H9 (cell line): ENCODE data around the gene EIF4E. TPM values are rescaled to one million over a fixed set of nuclear protein-coding genes. Genes with fewer than 3 reads are reported as not detected.

ENCODE experiments used
- DNase-seq: peaks from one replicate; pipeline ENCODE4 v3.0.0-alpha.2; 2017
- H2AFZ ChIP-seq: one replicate; pipeline ENCODE4 v1.6.1; 2013; ENCODE audit warnings: mild to moderate bottlenecking, low read length, control low read depth, moderate library complexity
- H2AK5ac ChIP-seq: 2 replicates; pipeline ENCODE4 v1.6.1; 2013; ENCODE audit warnings: low read length, control low read depth, mixed read lengths; ENCODE audit not compliant: insufficient read length
- H2BK120ac ChIP-seq: one replicate; pipeline ENCODE4 v1.6.1; 2013; ENCODE audit warnings: low read depth, mild to moderate bottlenecking, low read length, control low read depth, inconsistent platforms; ENCODE audit not compliant: poor library complexity, severe bottlenecking
- H2BK12ac ChIP-seq: 2 replicates; pipeline ENCODE4 v1.6.1; 2013; ENCODE audit warnings: low read length, control low read depth, mixed read lengths, low read depth; ENCODE audit not compliant: insufficient read length
- H2BK15ac ChIP-seq: 2 replicates; pipeline ENCODE4 v1.6.1; 2013; ENCODE audit warnings: low read depth, low read length, control low read depth
- H2BK20ac ChIP-seq: one replicate; pipeline ENCODE4 v1.6.1; 2013; ENCODE audit warnings: low read depth, mild to moderate bottlenecking, low read length, control low read depth, inconsistent platforms; ENCODE audit not compliant: poor library complexity, severe bottlenecking
- H2BK5ac ChIP-seq: 2 replicates; pipeline ENCODE4 v1.6.1; 2013; ENCODE audit warnings: low read length, control low read depth, mixed read lengths; ENCODE audit not compliant: insufficient read length
- H3K14ac ChIP-seq: 2 replicates; pipeline ENCODE4 v1.6.1; 2013; ENCODE audit warnings: low read length, control low read depth; ENCODE audit not compliant: insufficient read depth
- H3K18ac ChIP-seq: 2 replicates; pipeline ENCODE4 v1.6.1; 2013; ENCODE audit warnings: low read depth, mild to moderate bottlenecking, mixed read lengths, low read length, control low read depth; ENCODE audit not compliant: insufficient read length
- H3K23ac ChIP-seq: 2 replicates; pipeline ENCODE4 v1.6.1; 2013; ENCODE audit warnings: low read length, control low read depth, mixed read lengths, low read depth; ENCODE audit not compliant: insufficient read length
- H3K23me2 ChIP-seq: 2 replicates; pipeline ENCODE4 v1.6.1; 2013; ENCODE audit warnings: low read depth, mild to moderate bottlenecking, mixed read lengths, low read length, control low read depth; ENCODE audit not compliant: insufficient read length, poor library complexity, severe bottlenecking
- H3K27ac ChIP-seq: 2 replicates; pipeline ENCODE4 v1.5.1; 2013; ENCODE audit warnings: low read length, control low read depth, mixed read lengths, low read depth; ENCODE audit not compliant: insufficient read length
- H3K27me3 ChIP-seq: 2 replicates; pipeline ENCODE4 v1.6.1; 2013; ENCODE audit warnings: low read length, control low read depth, inconsistent platforms; ENCODE audit not compliant: insufficient read depth
- H3K4ac ChIP-seq: 2 replicates; pipeline ENCODE4 v1.6.1; 2013; ENCODE audit warnings: low read depth, mild to moderate bottlenecking, control low read depth, inconsistent platforms, low read length, moderate library complexity
- H3K4me1 ChIP-seq: 2 replicates; pipeline ENCODE4 v1.6.1; 2013; ENCODE audit warnings: low read length, control low read depth, inconsistent platforms; ENCODE audit not compliant: insufficient read depth
- H3K4me2 ChIP-seq: 2 replicates; pipeline ENCODE4 v1.6.1; 2013; ENCODE audit warnings: low read length, control low read depth, mixed read lengths; ENCODE audit not compliant: insufficient read length, insufficient read depth
- H3K56ac ChIP-seq: 2 replicates; pipeline ENCODE4 v1.6.1; 2013; ENCODE audit warnings: low read depth, mild to moderate bottlenecking, mixed read lengths, low read length, control low read depth; ENCODE audit not compliant: insufficient read length
- H3K79me1 ChIP-seq: 2 replicates; pipeline ENCODE4 v1.6.1; 2013; ENCODE audit warnings: low read depth, mild to moderate bottlenecking, moderate library complexity, low read length, control low read depth, inconsistent platforms; ENCODE audit not compliant: insufficient read depth, poor library complexity, severe bottlenecking
- H3K79me2 ChIP-seq: 2 replicates; pipeline ENCODE4 v1.6.1; 2013; ENCODE audit warnings: low read length, control low read depth, inconsistent platforms; ENCODE audit not compliant: insufficient read depth
- H3K9ac ChIP-seq: 2 replicates; pipeline ENCODE4 v1.6.1; 2013; ENCODE audit warnings: low read length, control low read depth, mixed read lengths; ENCODE audit not compliant: insufficient read length; ENCODE audit errors: extremely low read depth
- H3K9me3 ChIP-seq: one replicate; pipeline ENCODE4 v1.6.1; 2013; ENCODE audit warnings: low read depth, low read length, inconsistent platforms; ENCODE audit not compliant: control insufficient read depth
- H3T11ph ChIP-seq: one replicate; pipeline ENCODE4 v1.6.1; 2013; ENCODE audit warnings: mild to moderate bottlenecking, low read length, control low read depth, inconsistent platforms
- H4K20me1 ChIP-seq: one replicate; pipeline ENCODE4 v1.6.1; 2013; ENCODE audit not compliant: control insufficient read depth, insufficient read length, insufficient read depth
- H4K5ac ChIP-seq: 2 replicates; pipeline ENCODE4 v1.6.1; 2013; ENCODE audit warnings: low read depth, mild to moderate bottlenecking, mixed read lengths, low read length, control low read depth; ENCODE audit not compliant: insufficient read length
- H4K8ac ChIP-seq: replicated peaks from 2 replicates; pipeline ENCODE4 v1.6.1; 2013; ENCODE audit warnings: low read length, control low read depth, mixed read lengths, low read depth; ENCODE audit not compliant: insufficient read length
- H4K91ac ChIP-seq: 2 replicates; pipeline ENCODE4 v1.6.1; 2013; ENCODE audit warnings: low read depth, mild to moderate bottlenecking, moderate library complexity, mixed read lengths, low read length, control low read depth; ENCODE audit not compliant: insufficient read length
- H3K27ac Mint-ChIP-seq, 3 experiments: 2 replicates in 2 of 3; 3 replicates in 1 of 3; pipeline ENCODE4 v1.8.0; 2020 to 2021; ENCODE audit warnings: mixed read lengths in 3 of 3, mild to moderate bottlenecking in 1 of 3, moderate library complexity in 1 of 3
- H3K27me3 Mint-ChIP-seq: 2 replicates; pipeline ENCODE4 v1.8.0; 2021; ENCODE audit warnings: low read depth, mild to moderate bottlenecking, moderate library complexity, mixed read lengths
- H3K36me3 Mint-ChIP-seq, 3 experiments: 2 replicates in 2 of 3; 3 replicates in 1 of 3; pipeline ENCODE4 v1.8.0; 2020 to 2021; ENCODE audit warnings: low read depth in 3 of 3, mixed read lengths in 3 of 3; ENCODE audit not compliant: insufficient read depth in 1 of 3
- H3K4me1 Mint-ChIP-seq, 2 experiments: 2 replicates each; pipeline ENCODE4 v1.8.0; 2020; ENCODE audit warnings: mixed read lengths in 2 of 2
- H3K4me3 Mint-ChIP-seq, 2 experiments: 2 replicates in 1 of 2; 3 replicates in 1 of 2; pipeline ENCODE4 v1.8.0; 2020 to 2021; ENCODE audit warnings: mild to moderate bottlenecking in 2 of 2, mixed read lengths in 2 of 2, moderate library complexity in 1 of 2
- H3K9me3 Mint-ChIP-seq, 2 experiments: 2 replicates in 1 of 2; 3 replicates in 1 of 2; pipeline ENCODE4 v1.8.0; 2020; ENCODE audit warnings: mild to moderate bottlenecking in 2 of 2, mixed read lengths in 2 of 2, moderate library complexity in 1 of 2
- CTCF ChIP-seq: fragments of 200-600 bp; sonication (generic); conservative IDR thresholded peaks from 3 replicates; pipeline ENCODE4 v1.8.0; 2021; ENCODE audit warnings: antibody characterized with exemption, mild to moderate bottlenecking
- WGBS: extraction: QIAGEN DNeasy Blood & Tissue Kit; methylation state at CpG from one replicate; pipeline ENCODE4 v1.1.7; 2013; ENCODE audit warnings: missing lambda C conversion rate, low lambda C conversion rate, mixed read lengths; ENCODE audit not compliant: insufficient read length; ENCODE audit errors: extremely low coverage; 5-methylcytosine and 5-hydroxymethylcytosine counted together
- total RNA-seq: library from RNA; stranded (reverse); gene quantifications from 2 replicates; pipeline ENCODE4 v1.2.1, GENCODE V29; 2021

Gene EIF4E
- total RNA-seq, 1 experiment from 2014 or later = 163 TPM

- Mint-ChIP-seq H3K9me3 (no peaks in the 10 kb centered on the region), H3K4me3 (no peak overlapping the region), H3K27ac (no peak overlapping the region), H3K36me3 (no peaks in the 10 kb centered on the region; a peak in 1 of 7 replicates), H3K27me3 (no peaks in the 10 kb centered on the region; the same call in 1 of the 2 replicates), H3K4me1 (peaks cover 0 to 3% of the 10 kb centered on the region in 2 experiments; a peak in 2 of 4 replicates)
- Histone ChIP-seq H3K56ac (no peak overlapping the region), H3K79me2 (no peaks in the 10 kb centered on the region), H3K23me2 (no peaks in the 10 kb centered on the region), H3K79me1 (no peaks in the 10 kb centered on the region), H3K27ac (no peak overlapping the region), H4K8ac (no peak overlapping the region), H4K20me1 (no peaks in the 10 kb centered on the region), H2BK12ac (no peak overlapping the region), H3K18ac (no peak overlapping the region), H3K9me3 (no peaks in the 10 kb centered on the region), H2BK20ac (no peak overlapping the region), H3K4ac (no peak overlapping the region), H3K27me3 (no peaks in the 10 kb centered on the region), H2BK120ac (no peak overlapping the region), H2AK5ac (no peak overlapping the region), H3K4me2 (no peak overlapping the region), H2BK15ac (no peak overlapping the region), H4K91ac (no peak overlapping the region), H3K4me1 (no peaks in the 10 kb centered on the region), H3K14ac (no peak overlapping the region), H2BK5ac (no peak overlapping the region), H4K5ac (no peak overlapping the region), H3T11ph (no peak overlapping the region), H2AFZ (no peak overlapping the region), H3K9ac (no peak overlapping the region), H3K23ac (no peak overlapping the region)
- no peak for DNase-seq
- WGBS = no CpG with 5 or more reads among the region's 1 CpG
- TF ChIP-seq CTCF = no peak
These were observed 22.0 kb upstream of the EIF4E start for GRCh38 chr4:98950925-98951324.
